ENCODE data around the gene HK2.

The HK2 gene

DNA sequence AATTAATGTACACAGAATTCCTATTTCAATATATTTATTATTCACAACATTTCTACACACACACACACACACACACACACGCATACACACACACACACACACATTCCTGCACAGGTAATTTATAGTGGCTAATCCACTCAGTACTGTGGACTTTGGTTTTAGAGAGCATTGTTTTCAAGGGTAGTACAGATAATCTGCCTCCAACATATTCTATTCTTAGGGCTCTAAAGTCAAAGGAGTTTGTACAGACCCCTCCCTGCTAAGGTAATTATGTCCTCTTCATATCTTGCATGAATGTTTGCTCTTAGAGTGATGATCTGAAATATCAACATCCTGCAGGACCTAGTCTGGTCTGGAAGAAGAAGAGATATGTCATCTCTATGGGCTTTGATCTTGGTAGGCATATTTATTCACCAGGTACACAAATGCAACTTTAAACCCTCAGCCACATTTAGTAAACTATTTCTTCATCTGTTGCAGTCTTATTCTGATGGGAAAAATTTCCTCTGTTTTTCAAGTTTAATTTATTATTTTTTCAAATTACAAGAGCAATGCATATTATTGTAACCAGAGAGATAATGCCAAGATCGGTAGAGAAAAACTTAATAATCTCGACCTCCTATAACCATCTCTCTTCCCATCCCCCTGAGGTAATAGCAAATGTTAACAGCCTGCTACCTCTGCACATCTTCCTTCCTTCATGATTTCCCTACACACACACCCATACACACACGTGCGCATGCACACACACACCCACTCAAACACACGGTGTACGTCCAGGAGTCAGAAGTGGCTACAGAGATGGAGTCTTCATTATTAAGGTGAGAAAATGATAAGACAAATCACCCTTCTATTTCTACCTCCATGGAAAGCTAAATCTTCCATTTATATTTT, 106.2 kb downstream of the HK2 start:
- DNase-seq, result no peak

DNA sequence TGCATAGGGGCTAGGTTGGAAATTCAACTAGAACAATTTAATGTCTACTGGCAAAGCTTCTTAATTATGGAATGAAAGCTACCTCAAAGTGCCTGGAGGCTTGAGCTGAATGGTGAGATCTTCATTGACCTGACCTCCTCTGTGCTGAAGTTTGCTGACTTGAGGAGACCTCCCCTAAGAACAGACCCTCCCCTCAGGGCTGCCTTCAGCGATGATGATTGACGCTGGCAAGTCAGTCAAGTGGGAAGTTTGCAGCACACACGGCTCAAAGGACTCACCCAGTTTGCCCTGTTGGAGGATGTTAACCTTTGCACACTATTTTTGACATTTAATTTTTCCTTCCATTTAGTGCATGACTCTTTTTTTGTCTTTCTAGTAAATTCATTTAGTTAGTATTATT, 107.4 kb downstream of the HK2 start:
- no peak for DNase-seq

DNA sequence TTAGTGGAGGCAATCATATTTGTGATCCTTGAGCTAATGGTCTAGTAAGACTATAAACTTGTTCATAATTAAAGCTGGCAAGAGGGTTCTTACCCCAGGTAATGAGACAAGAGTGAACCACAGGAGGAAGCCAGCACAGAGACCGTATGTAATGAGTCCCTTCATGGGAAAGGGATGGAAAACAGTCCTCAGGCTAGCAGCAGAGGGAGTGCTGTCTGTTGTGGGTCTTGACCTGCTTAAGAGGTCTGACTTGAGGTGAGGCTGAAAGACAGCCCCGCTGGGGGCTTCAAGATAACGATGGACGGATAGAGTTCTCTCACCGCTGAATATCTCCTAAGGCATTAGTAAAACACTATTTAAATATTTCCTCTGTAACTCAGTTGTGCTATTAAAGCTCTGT, 108.3 kb downstream of the HK2 start:
- DNase-seq, result no peak

Data from activated gamma-delta T cell (primary cell).